GM11168 (cell line): Measurements from ENCODE around the gene LTBR.

ENCODE experiments used
- in situ Hi-C: fragments of 300-500 bp; cut with MboI; formaldehyde crosslinking; loops from one replicate; pipeline ENCODE4 v1.12.0; 2022; ENCODE audit warnings: low sequenced_read_pairs; ENCODE audit not compliant: unreplicated experiment

Gene LTBR

DNA sequence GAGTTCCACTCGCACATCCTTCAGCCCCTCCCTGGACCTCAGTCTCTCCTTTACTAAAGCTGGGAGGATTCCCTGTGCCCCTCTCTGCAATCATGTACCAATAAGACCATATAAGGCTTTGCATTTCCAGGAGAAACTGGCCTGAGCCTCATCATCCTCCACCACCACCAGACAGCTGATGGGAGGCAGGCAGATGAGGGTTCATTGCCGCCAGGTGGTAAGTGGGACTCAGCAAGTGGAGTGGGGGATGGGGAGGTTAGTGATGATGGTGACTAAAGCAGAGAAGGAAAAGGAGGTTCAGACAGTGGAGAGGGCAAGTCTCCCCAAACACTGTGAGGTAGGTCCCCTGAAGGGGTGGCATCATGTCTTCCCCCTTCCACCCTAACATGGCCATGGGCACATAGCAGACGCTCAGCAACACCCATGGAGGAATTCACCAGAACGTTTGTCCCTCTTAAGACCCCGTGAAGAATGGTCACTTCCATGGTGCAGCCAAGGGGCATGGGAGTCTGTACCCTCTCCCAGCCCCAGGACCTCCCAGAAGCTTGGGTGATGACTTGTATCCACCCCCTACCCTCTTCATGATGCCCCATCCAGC, 37.6 kb upstream of the LTBR start:
- in situ Hi-C loops: no loop called here

DNA sequence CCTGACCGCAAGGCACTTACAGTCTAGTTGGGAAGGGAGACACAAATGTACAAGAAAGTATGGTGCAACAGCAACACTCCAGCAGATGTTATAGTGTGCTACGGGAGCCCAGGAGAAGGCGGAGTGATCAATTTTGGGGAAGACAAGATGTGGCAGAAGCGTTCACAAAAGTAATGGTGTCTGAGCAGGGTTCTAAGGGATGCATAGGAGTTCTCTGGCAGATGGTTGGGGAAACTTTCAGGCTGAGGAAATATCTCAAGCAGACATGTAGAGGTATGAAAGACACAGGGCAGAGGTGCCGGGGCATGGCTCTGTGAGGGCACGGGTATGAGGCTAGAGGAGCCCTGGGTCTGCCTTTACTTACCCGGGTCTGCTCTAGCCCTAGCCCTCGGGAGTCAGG, 37.0 kb upstream of the LTBR start:
- in situ Hi-C loops: no loop called here

DNA sequence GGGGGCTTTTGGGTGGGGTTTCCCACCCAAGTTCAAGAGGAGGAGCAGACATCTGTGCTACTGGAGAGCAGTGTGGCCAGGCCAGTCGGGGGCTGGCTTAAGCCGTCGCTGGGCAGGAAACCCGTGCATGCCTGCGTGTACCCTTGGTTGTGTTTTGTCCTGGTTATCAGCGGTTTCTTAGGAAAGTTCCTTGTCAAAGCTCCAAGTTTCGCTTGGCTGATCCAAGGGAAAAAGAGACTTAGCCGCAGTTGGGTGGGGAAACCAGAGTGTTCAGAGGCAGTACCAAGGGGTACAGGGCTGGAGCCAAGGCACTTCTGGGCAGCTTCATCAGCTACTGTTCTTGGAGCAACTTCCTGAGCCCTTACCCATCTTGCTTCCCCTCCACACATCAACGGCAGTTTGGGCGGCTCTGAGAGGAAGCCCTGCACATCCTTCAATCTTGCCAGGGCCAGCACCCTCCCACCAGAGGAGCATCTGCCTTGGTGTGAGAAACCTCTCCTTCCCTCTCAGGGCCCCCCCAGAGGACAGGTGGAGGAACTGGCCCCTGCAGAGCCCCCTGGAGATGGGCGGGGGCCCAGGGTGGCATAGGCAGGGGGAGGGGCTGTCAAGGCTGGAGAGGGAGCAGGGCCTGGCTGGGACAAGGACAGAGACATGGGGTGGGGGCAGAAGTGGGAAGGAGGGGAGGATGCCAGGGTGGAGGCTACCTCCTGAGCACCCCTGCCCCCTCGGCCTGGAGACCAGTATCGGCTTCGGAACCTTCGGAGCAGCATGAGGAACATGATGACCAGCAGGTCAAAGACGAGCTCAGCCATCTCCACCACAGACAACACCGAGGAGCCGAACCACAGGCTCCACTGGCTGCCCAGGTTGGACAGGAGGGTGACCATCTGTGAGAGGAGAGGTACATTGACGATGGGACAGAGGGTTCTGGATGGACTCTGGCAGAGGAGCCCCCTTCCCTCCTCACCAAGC, 36.3 kb upstream of the LTBR start:
- in situ Hi-C loops: no loop called here

DNA sequence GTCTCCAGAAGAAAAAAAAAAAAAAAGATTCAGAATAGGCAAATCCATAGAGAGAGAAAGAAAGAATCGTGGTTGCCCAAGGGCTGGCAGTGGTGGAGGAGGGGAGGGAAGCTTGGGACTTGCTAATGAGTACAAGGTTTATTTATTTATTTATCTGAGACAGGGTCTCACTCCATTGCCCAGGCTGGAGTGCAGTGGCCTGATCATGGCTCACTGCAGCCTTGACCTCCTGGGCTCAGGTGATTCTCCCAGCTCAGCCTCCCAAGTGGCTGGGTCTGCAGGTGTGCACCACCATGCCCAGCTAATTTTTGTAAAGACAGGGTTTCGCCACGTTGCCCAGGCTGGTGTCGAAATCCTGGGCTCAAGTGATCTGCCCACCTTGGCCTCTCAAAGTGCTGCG, 32.3 kb upstream of the LTBR start:
- in situ Hi-C loops: no loop called here

DNA sequence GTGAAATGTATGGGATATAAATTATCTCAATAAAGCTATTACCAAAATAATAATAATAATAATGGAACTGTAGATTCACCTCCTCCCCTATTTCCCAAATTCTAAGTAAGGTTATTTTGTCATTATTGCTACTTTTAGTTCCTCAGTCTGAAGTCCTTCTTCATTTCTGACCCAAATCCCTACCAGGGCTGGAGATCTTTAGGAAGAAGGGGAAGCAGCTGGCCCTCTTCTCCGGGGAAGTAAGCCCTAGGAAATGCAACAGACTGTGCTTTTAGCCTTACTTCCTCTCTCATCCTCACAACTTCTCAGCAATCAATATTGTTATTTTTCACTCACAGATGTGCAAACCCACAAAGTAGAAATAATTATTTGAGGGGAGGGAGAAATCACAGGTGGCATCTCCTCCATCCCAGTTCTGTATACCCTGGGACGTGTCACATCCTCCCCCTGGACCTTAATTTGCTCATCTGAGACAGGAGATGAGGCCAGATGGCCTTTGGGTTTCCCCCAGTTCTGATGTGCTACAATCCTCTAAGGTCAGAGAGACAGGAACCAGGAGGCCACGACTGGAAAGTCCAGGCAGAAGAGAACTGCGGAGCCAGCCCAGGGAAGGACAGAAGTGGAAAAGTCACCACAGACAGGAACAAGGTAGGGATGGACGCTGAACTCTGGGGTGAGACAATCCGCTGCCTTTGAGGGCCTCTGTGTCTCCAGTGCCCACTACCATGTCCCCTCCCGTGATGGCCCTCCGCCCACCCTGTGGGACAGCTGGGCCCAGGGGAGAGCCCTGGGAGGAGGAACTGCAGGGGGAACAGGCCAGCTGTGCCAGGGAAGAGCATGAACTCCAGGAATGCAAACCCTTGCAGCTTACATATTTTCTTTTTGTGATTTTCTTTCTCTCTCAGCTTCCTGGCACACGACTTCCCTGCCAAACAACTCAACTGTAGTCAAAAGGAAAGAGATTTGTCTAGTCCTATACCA, 31.5 kb upstream of the LTBR start:
- in situ Hi-C loops: no loop called here

DNA sequence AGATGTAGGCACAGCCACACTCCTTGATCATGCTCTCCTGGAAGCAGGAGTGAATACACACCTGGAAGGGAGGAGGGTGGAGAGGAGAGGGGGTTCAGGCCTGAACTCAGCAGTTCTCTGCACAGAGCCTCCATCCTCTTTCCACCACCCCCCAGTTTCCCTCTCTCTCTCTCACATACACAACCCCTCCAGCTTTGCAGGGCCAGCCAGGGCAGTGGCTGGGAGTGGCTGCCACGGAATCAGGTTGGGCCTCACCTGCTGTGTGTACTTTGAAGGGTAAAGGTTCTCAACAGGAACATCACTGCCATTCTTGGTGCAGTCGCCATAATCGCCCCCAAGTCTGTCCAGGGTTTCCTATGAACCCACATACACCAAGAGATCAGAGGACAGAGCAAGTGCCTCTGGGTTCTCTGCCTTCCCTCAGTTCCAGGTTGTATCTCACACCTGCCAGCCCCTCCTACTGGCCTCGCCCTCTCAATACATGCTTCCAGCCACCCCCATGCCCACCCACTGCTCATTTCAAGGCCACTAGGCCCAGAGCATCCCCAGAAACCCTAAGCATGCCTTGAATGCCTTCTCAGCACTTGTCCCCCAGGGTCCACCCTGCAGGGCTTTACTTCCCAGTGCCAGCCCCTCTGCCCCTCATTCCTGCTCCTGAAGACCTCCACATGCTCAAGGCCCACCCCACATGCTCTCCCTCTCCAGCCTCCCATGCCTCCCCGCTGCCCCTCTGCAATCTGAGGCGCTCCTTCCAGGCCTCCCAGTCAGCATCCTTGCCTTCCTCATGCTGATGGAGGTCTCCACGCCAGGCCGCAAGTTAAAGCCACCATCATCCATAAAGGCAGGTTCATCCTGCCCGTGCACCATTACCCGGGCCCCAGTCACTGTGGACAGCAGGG, 29.2 kb upstream of the LTBR start:
- in situ Hi-C loops: no loop called here

DNA sequence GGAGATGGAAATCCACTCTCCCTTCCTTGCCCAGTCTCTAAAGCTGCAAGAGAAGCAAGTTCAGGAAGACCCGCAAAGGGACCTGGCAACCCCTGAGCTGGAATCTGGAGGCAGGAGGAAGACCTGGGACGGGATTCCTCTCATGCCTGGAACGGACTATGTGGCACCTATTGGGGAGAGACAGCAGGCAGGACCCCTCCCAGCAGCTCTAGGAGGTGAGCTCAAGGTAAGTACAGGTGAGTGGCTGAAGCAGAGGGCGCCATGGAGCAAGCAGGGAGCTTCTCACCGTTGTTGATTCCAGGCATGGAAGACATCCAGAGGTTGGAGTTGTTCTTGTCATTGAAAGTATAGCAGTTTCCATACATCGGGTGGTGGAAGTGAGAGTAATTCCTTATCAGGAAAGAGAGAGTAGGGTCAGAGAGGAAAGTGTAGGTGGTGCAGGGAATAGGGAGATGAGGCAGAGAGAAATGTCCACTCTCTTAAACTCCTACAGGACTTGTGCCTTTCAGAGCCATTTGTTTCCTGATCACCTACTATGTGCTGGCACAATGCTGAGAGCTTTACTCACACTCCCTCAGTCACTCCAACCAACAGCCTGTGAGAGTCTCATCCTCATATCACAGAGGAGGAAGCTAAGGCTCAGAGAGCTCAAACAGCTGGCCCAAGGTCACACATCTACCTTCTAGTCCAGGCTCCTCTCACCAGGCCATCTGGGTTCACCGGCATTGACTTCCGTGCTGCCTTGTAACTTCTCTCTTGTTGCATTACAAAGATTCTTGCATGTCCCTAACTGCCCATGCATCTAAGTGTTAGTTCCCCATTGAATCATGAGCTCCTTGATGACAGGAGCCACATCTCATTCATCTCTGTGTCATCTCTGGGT, 28.2 kb upstream of the LTBR start:
- in situ Hi-C loops: no loop called here

DNA sequence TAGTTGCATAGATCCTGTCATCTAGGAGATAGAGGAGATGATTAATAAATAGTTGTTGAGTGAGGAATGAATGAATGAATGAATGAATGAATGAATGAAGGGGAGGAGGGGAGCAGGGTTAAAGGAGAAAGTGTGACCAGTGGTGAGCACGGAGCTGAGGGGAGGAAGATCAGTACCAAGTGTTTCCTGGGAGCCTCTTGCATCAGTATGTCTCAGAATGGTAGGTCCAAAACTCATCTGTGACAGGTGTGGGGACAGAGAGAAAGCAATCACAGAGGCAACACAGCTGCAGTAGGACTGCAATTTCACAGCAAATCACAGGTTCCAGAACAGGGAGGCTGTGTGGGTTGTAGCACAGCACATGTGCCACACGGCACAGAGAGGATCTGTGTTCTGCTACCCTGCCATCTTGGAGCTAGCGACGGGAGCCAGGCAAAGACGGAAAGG, 27.6 kb upstream of the LTBR start:
- in situ Hi-C loops: no loop called here

DNA sequence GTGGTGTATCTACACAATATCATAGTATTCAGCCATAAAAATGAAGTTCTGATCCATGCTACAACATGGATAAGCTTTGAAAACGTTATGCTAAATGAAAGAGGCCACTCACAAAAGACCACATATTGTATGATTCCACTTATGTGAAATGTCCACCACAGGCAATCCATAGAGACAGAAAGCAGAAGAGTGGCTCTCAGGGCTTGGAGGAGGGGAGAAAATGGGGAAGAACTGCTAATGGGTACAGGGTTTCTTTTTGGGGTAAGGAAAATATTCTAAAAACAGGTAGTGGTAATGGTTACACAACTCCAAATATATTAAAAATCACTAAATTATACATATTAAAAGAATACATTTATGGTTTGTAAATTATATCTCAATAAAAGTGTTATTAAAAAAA, 25.1 kb upstream of the LTBR start:
- in situ Hi-C loops: no loop called here

DNA sequence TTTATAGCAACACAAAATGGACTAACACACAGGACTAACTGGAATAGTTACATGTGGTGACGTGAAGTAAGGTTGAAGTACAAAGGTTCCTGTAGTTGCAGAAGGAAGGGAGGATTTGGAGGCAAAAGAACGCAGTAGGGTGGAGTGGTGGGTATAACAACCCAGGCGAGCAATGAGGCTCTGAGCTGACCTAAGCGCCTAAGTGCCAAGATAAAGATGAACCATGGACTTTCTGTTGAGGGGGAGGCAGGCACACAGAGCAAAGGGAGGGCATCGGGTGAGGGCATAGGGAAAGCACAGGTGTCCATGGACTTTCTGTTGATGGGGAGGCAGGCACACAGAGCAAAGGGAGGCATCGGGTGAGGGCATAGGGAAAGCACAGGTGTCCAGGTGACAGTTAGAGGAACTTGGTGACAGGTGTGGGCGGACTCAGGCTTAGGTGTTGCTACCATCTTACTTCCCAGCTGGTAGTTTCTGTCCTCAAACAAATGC, 23.8 kb upstream of the LTBR start:
- in situ Hi-C loops: no loop called here

DNA sequence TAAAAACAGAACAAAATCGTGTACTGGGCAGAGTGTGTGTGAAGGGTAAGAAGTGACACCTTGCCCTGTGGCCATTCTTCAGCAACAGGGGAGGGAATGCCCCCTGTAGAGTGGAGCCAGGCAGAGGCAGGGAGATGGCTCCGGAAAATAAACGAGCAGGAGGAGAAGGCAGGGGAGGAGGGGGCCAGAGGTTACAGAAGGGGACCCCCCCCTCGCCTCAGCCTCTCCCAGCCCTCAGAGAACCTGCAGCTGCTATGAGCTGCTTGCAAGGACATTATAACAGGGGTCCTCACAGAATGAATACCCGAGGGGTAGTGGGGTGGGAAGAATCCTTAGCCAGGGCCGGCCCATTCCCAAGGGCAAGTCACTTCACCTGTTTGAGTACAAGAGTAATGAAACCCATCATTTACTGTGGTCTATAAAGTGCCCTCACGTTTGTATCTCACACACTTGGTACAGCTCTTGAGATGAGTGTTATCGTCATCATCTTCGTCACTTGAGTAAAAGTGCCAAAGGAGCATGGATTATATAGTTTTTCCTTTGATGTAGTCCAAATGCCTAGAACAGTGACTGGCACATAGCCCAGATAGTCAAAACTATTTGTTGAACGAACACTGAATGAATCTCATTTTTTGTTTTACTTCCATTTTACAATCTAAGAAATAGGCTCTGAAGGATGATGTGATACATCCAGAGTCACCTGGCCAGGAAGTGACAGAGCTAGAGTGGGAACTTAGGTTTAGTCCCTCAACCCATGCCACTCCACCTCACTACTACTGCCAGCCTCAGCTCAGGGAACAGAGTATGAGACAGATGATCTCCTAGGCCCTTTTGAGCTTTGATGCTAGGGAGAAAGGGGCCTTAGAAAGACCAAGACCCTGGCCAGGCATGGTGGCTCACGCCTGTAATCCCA, 23.1 kb upstream of the LTBR start:
- in situ Hi-C loops: no loop called here

DNA sequence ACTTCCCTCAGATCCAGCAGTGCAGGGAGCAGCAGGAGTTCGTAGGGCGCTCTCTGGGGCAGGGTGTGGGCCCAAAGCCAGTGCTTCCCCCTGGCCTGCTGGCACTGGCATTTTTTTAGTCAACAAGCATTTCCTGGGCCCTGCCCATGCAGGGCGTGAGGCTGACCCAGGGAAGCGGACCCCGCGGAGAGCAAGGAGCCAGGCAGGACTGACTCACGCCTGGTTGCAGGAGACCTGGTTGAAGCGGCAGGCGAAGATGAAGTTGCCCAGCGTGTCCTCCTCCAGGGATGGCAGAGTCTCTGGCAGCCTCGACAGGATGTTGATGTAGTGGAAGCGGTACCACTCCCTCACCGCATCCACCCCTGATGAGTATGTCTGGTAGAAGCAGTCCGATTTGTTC, 22.1 kb upstream of the LTBR start:
- in situ Hi-C loops: no loop called here

DNA sequence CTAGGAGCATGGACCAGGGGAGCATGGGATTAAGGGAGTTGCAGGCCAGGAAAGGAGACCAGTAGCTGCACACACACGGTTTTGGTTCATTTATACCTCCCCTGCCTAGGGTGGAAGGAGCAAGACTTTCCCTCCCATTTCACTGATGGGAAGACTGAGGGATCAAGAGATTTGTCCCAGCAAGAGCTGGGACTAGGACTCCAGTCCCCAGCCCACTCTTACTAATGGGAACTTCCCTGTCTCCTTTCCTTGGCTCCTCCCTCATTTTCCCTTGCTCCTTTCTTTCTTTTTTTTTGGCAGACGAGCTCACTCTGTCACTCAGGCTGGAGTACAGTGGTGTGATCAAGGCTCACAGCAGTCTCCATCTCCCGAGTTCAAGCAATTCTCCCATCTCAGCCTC, 21.6 kb upstream of the LTBR start:
- in situ Hi-C loops: no loop called here

DNA sequence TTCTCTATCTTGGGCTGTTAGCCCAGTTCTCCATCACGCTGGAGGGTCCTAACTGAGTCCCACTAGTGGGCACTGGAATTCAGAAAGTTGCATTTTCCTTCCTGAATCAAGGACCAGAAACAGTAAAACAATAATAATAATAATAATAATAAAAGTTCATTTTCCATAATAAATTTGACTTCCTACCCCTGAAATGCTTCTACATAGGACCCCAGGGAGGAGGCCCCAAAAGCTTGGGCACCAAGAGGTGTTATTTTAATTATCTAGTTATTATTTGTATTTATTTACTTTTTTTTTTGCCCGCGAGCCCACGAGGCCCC, 21.0 kb upstream of the LTBR start:
- in situ Hi-C loops: no loop called here

DNA sequence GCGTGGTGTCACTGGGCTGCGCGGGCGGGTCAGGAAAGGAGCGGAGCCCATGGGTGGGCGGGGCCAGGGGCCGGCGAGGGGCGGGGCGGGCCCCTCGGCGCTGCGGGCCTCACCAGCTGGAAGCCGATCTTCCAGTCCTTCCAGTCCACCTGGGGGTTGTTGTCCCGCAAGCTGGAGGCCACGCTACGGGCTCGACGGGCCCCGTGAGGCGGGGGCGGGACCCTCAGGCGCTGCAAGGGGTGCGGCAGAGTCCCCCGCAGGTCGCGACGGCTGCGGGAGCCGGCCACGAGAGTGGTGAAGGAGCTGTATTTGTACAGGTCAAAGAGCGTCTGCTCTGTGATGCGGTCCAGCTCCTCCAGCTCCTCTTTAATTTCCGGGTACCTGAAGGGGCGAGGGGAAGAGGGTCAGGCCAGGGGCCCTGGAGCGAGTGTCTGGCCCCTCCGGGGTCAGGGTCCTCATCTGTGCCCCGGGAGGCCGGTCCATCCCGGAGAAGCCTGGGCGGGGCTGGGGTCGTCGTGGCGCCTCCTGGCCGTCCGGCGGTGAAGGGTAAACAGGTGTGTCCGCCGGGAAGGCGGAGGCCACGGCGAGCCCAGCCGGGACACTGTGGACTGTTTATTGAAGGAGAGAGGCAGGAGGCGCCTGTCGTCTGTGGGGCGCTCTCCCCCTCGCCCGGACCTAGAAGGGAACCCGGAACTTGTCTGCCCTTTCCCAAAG, 20.5 kb upstream of the LTBR start:
- in situ Hi-C loops: no loop called here

DNA sequence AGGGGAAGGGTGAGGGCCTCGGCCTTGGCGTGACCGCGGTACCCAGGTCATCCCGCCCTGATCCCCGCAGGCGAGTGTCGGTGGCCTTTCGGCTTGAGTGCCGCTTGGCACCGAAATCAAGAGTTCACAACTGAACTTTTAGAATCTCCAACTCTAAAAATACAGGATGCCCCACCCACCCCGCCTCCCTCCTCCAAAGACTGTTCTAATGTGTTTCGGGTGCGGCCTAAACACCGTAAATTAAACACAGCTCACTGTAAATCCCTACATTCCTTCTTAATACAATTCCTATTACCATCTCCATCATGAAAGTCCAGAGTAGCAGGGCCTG, 20.0 kb upstream of the LTBR start:
- in situ Hi-C loops: no loop called here
